ENCODE measurements around the gene ANKRD29.
A peak's percentile ranks its signal among the peaks of the same experiment; 100 is the strongest.

GRCh38 chr18:23586249-23587196 is 76.2 kb downstream of the ANKRD29 start, which contains the start of gene NPC1:
- 0 out of 2 replicates have a peak, but pooled peaks have one; percentile 45 for TF ChIP-seq YY1 (IDR thresholded peaks at IDR 0.05; ENCODE audit: low read depth)
- TF ChIP-seq SMC3 (IDR thresholded peaks at IDR 0.05; ENCODE audit: low read depth, low read length) = peak; percentile 61
- TF ChIP-seq GABPA (IDR thresholded peaks at IDR 0.05; ENCODE audit: low read depth) = peak; percentile 63
- TF ChIP-seq, protein P1, sequence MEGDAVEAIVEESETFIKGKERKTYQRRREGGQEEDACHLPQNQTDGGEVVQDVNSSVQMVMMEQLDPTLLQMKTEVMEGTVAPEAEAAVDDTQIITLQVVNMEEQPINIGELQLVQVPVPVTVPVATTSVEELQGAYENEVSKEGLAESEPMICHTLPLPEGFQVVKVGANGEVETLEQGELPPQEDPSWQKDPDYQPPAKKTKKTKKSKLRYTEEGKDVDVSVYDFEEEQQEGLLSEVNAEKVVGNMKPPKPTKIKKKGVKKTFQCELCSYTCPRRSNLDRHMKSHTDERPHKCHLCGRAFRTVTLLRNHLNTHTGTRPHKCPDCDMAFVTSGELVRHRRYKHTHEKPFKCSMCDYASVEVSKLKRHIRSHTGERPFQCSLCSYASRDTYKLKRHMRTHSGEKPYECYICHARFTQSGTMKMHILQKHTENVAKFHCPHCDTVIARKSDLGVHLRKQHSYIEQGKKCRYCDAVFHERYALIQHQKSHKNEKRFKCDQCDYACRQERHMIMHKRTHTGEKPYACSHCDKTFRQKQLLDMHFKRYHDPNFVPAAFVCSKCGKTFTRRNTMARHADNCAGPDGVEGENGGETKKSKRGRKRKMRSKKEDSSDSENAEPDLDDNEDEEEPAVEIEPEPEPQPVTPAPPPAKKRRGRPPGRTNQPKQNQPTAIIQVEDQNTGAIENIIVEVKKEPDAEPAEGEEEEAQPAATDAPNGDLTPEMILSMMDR (IDR thresholded peaks at IDR 0.05) = peak; percentile 73
- TF ChIP-seq TAF1 (IDR thresholded peaks at IDR 0.05; ENCODE audit: borderline replicate concordance, low read depth, low read length) = peak; percentile 72
- TF ChIP-seq NFIC (IDR thresholded peaks at IDR 0.05; ENCODE audit: borderline replicate concordance) = peak; percentile 13; the same call in 1 of the 2 replicates
- TF ChIP-seq REST (IDR thresholded peaks at IDR 0.05; ENCODE audit: low read depth, low read length) = peak; percentile 51; the same call in 1 of the 2 replicates
- TF ChIP-seq IRF3 (IDR thresholded peaks at IDR 0.05; ENCODE audit: low read depth, low read length) = no peak
- peak; percentile 53 for TF ChIP-seq MAX (IDR thresholded peaks at IDR 0.05; ENCODE audit: low read depth)
- TF ChIP-seq ZBTB33 (IDR thresholded peaks at IDR 0.05; ENCODE audit: borderline replicate concordance, low read depth) = no peak
- TF ChIP-seq JUND (IDR thresholded peaks at IDR 0.05) = peak; percentile 21; the same call in 1 of the 2 replicates
- TF ChIP-seq MXI1 (IDR thresholded peaks at IDR 0.05; ENCODE audit: low read depth, low read length) = no peak

Measured in SK-N-SH (cell line).